Midbrain (tissue), 1 donor: ENCODE results near the gene RGS9BP.
"Not testable (repeated sequence)": the region's sequence is repeated elsewhere in the genome, so short reads cannot be mapped to it uniquely, and the experiment has no call there.

Experiments
- DNase-seq: peaks from one replicate; lab custom pipeline; 2025; lab: John Stamatoyannopoulos, UW

Gene RGS9BP

DNA sequence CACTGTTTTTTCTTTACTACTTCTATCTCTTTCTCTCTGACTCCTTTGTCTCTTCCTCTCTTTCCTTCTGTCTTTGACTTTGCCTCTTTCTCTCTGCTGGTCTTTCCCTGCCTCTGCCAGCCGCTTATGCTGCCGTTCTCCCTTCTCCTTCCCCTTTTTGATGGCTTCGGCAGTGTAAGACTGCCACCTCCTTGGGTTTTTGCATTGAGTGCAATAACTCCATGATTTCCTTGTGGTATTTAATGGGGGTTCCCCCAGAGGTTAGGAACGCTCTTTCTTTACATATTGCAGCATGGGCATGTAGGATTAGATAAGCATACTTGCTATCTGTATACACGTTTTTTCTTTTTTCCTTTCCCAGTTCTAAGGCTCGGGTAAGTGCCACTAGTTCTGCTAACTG lies 19.9 kb downstream of the RGS9BP start:
- DNase-seq = not testable (repeated sequence)

- DNase-seq = not testable (repeated sequence)
These were observed 21.1 kb downstream of the RGS9BP start for GRCh38 chr19:32696771-32697170.

DNA sequence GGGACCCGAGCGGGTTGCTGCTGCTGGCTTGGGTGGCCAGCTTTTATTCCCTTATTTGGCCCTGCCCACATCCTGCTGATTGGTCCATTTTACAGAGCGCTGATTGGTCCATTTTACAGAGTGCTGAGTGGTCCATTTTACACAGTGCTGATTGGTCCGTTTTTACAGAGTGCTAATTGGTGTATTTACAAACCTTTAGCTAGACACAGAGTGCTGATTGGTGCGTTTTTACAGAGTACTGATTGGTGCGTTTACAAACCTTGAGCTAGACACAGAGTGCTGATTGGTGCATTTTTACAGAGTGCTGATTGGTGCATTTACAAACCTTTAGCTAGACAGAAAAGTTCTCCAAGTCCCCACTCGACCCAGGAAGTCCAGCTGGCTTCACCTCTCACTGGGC lies 24.5 kb downstream of the RGS9BP start:
- DNase-seq = not testable (repeated sequence)

- no peak for DNase-seq
These were observed 26.4 kb downstream of the RGS9BP start for GRCh38 chr19:32702010-32702409.

DNA sequence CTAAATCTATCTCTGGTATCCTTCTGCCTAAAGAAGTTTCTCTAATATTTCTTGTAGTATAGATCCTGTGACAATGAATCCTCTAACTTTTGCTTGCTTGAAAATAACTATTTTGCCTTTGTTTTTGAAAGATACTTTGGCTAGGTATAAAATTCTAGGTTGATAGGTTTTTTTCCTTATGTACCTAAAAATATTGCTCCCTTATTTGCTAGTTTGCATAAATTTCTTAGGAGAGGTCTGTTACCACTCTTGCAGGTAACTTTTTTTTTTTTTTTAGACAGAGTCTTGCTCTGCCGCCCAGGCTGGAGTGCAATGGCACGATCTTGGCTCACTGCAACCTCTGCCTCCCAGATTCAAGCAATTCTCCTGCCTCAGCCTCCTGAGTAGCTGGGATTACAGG lies 28.4 kb downstream of the RGS9BP start:
- DNase-seq = not testable (repeated sequence)

- DNase-seq = no peak
These were observed 32.8 kb downstream of the RGS9BP start for GRCh38 chr19:32708457-32708856.

DNA sequence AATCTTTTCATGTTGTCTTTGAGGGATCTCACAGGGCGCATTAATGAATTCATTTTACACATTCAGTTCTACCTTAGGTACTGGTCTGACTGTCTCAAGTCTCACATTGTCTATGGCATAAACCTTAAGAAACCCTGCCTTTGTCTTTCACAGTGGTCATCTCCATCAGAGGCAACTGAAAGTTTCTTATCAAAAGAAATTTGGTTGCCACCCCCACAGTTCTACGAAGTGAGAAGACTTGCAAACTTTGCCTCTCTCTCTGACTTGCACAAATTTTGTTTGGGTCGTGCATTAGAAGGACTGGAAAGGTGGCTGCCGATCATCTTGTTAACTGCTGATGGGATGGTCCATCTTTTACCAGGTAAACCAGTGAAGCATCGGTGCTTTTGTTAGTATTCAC lies 33.4 kb downstream of the RGS9BP start:
- DNase-seq = no peak

DNA sequence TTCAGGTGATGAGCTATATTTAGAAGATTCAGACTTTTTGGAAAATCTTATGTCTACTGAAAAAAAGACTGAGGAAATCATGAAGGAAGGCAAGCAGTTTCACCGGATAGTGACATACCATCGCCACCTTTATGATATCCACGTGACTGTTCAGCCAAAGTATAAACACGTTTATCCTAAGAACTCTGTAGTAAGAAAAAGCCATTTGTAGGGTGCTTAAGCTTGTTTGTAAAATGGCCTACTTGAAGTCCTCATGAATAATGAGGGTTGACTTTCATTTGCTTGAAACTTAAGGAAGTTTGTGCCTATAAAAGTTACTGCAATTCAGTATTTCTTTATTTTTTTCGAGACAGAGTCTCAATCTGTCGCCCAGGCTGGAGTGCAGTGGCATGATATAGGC lies 36.1 kb downstream of the RGS9BP start:
- no peak for DNase-seq

- not testable (repeated sequence) for DNase-seq
These were observed 40.6 kb downstream of the RGS9BP start for GRCh38 chr19:32716203-32716602.

DNA sequence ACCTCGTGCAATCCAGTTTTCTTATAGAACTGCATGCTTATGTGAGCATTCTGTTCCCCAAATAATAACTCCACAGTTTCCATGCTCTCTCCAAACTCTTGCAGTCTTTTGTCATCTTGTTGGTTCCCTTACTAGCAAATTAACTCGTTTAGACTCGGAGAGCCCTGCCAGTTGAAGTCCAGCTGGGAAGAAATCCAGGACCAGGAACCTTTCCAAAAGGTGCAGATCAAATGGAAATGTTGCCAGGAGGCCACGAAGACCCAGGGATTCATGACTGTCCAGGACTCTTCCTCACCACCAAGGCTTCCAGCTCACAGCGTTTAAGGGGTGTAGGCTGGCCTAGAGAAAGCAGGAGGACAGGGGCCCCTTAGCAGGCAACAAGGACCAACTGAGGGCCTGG lies 41.8 kb downstream of the RGS9BP start:
- no peak for DNase-seq

GRCh38 chr19:32718286-32718685 lies 42.6 kb downstream of the RGS9BP start:
- DNase-seq = no peak

GRCh38 chr19:32719611-32720059 lies 44.0 kb downstream of the RGS9BP start, which contains the start of gene TDRD12:
TSS of gene TDRD12 (plus strand) at chr19:32719767. CDS start at chr19:32720073, 306 bp downstream.
- no peak for DNase-seq

DNA sequence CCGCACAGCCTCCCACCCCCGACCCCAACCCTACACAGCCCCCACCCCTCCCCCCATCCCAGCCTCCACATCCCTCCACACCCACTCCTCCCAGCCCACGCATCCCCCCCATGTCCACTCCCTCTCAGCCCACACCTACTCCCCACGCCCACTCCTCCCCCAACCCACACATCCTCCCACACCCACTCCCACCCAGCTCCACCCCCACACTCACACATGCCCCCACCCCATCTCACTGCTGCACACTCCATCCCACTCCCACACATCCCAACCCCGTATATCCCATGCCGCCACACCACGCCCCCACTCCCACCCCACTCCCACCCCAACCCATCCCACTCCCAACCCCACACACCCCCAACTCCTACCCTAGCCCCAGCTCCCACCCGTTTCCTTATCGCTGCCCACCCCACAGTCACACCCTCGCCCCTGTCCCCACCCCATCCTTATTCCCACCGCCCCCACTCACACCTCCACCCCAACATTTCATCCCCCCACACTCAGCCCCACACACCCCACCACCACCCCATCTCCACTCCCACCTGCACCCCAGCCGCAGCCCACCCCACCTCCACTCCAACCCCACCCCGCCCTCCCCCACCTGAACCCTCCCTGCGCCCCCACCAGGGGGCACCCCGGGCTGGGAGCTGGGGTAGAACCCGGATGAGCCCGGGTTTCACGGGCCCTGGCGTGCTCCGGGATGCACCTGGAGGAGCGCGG lies 44.7 kb downstream of the RGS9BP start:
- DNase-seq = no peak

DNA sequence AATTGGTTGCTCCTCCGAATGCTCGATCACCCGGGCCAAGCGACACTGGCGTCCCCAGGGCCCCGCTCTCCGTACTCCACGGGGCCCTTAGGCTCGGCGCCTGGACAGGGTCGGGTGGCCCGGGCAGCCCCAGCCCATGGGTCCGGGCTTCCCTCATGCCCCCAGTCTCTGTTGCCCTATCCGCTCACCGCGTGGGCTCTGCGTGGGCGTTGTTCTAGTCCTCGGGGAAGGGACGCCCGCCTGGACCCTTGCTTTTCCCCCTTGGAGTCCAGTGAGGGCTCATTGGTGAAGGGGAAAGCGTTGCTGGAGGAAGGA lies 45.2 kb downstream of the RGS9BP start:
- DNase-seq = no peak
